ENCODE measurements around the gene DSCAML1.

DSCAML1 gene

GRCh38 chr11:117546431-117547194 lies 250.4 kb downstream of the DSCAML1 start:
- Mint-ChIP-seq H3K27ac (no peak overlapping the region), H3K36me3 (ENCODE audit: low read depth) (no peaks in the 10 kb centered on the region), H3K4me1 (ENCODE audit: low read depth) (no peaks in the 10 kb centered on the region), H3K27me3 (ENCODE audit: low read depth) (peaks cover 3% of the 10 kb centered on the region), H3K4me3 (no peak overlapping the region), H3K9me3 (no peaks in the 10 kb centered on the region)
- no peak for DNase-seq (ENCODE audit: low spot score)

- H3K4me1 Mint-ChIP-seq (ENCODE audit: low read depth), result no peaks in the 10 kb centered on the region
- no peak overlapping the region for H3K4me3 Mint-ChIP-seq
- no peaks in the 10 kb centered on the region for H3K27me3 Mint-ChIP-seq (ENCODE audit: low read depth)
- H3K36me3 Mint-ChIP-seq (ENCODE audit: low read depth), result no peaks in the 10 kb centered on the region
- no peak overlapping the region for H3K27ac Mint-ChIP-seq
- DNase-seq (ENCODE audit: low spot score), result no peak
- H3K9me3 Mint-ChIP-seq, result no peaks in the 10 kb centered on the region
These were observed 251.3 kb downstream of the DSCAML1 start for GRCh38 chr11:117545706-117546105.

GRCh38 chr11:117544130-117544800 lies 252.8 kb downstream of the DSCAML1 start:
- Mint-ChIP-seq H3K4me1 (ENCODE audit: low read depth) (no peaks in the 10 kb centered on the region), H3K9me3 (no peaks in the 10 kb centered on the region), H3K4me3 (no peak overlapping the region), H3K27me3 (ENCODE audit: low read depth) (no peaks in the 10 kb centered on the region), H3K27ac (no peak overlapping the region), H3K36me3 (ENCODE audit: low read depth) (no peaks in the 10 kb centered on the region)
- no peak for DNase-seq (ENCODE audit: low spot score)

GRCh38 chr11:117541211-117541610 lies 255.8 kb downstream of the DSCAML1 start:
- H3K27ac Mint-ChIP-seq, result no peak overlapping the region
- no peaks in the 10 kb centered on the region for H3K27me3 Mint-ChIP-seq (ENCODE audit: low read depth)
- no peak overlapping the region for H3K4me3 Mint-ChIP-seq
- DNase-seq (ENCODE audit: low spot score), result no peak
- H3K4me1 Mint-ChIP-seq (ENCODE audit: low read depth), result no peaks in the 10 kb centered on the region
- no peaks in the 10 kb centered on the region for H3K36me3 Mint-ChIP-seq (ENCODE audit: low read depth)
- H3K9me3 Mint-ChIP-seq, result no peaks in the 10 kb centered on the region

GRCh38 chr11:117538263-117539135 lies 258.5 kb downstream of the DSCAML1 start:
- Mint-ChIP-seq H3K4me1 (ENCODE audit: low read depth) (no peaks in the 10 kb centered on the region), H3K4me3 (no peak overlapping the region), H3K36me3 (ENCODE audit: low read depth) (no peaks in the 10 kb centered on the region), H3K9me3 (no peaks in the 10 kb centered on the region), H3K27ac (no peak overlapping the region), H3K27me3 (ENCODE audit: low read depth) (no peaks in the 10 kb centered on the region)
- DNase-seq (ENCODE audit: low spot score), result no peak

GRCh38 chr11:117535850-117536411 lies 261.1 kb downstream of the DSCAML1 start:
- H3K36me3 Mint-ChIP-seq (ENCODE audit: low read depth), result no peaks in the 10 kb centered on the region
- H3K4me1 Mint-ChIP-seq (ENCODE audit: low read depth), result no peaks in the 10 kb centered on the region
- H3K27me3 Mint-ChIP-seq (ENCODE audit: low read depth), result no peaks in the 10 kb centered on the region
- no peaks in the 10 kb centered on the region for H3K9me3 Mint-ChIP-seq
- no peak overlapping the region for H3K27ac Mint-ChIP-seq
- DNase-seq (ENCODE audit: low spot score), result no peak
- no peak overlapping the region for H3K4me3 Mint-ChIP-seq

- Mint-ChIP-seq H3K9me3 (no peaks in the 10 kb centered on the region), H3K4me3 (no peak overlapping the region), H3K36me3 (ENCODE audit: low read depth) (no peaks in the 10 kb centered on the region), H3K27me3 (ENCODE audit: low read depth) (no peaks in the 10 kb centered on the region), H3K27ac (no peak overlapping the region), H3K4me1 (ENCODE audit: low read depth) (no peaks in the 10 kb centered on the region)
- DNase-seq (ENCODE audit: low spot score), result no peak
These were observed 261.7 kb downstream of the DSCAML1 start for GRCh38 chr11:117535201-117535849.

- no peaks in the 10 kb centered on the region for H3K36me3 Mint-ChIP-seq (ENCODE audit: low read depth)
- H3K4me1 Mint-ChIP-seq (ENCODE audit: low read depth), result no peaks in the 10 kb centered on the region
- H3K27ac Mint-ChIP-seq, result no peak overlapping the region
- H3K27me3 Mint-ChIP-seq (ENCODE audit: low read depth), result peaks cover 3% of the 10 kb centered on the region
- H3K4me3 Mint-ChIP-seq, result no peak overlapping the region
- DNase-seq (ENCODE audit: low spot score), result no peak
- no peaks in the 10 kb centered on the region for H3K9me3 Mint-ChIP-seq
These were observed 264.4 kb downstream of the DSCAML1 start for GRCh38 chr11:117532568-117532967.

GRCh38 chr11:117529816-117530215 lies 267.2 kb downstream of the DSCAML1 start:
- Mint-ChIP-seq H3K4me3 (no peak overlapping the region), H3K27ac (no peak overlapping the region), H3K9me3 (no peaks in the 10 kb centered on the region), H3K36me3 (ENCODE audit: low read depth) (no peaks in the 10 kb centered on the region), H3K4me1 (ENCODE audit: low read depth) (no peaks in the 10 kb centered on the region), H3K27me3 (ENCODE audit: low read depth) (peaks cover 3% of the 10 kb centered on the region)
- no peak for DNase-seq (ENCODE audit: low spot score)

- no peak for DNase-seq (ENCODE audit: low spot score)
- Mint-ChIP-seq H3K9me3 (no peaks in the 10 kb centered on the region), H3K4me1 (ENCODE audit: low read depth) (no peaks in the 10 kb centered on the region), H3K36me3 (ENCODE audit: low read depth) (no peaks in the 10 kb centered on the region), H3K27me3 (ENCODE audit: low read depth) (peaks cover 3% of the 10 kb centered on the region), H3K27ac (no peak overlapping the region), H3K4me3 (no peak overlapping the region)
These were observed 268.8 kb downstream of the DSCAML1 start for GRCh38 chr11:117528097-117528721.

- H3K36me3 Mint-ChIP-seq (ENCODE audit: low read depth), result no peaks in the 10 kb centered on the region
- no peak for DNase-seq (ENCODE audit: low spot score)
- no peaks in the 10 kb centered on the region for H3K9me3 Mint-ChIP-seq
- H3K27ac Mint-ChIP-seq, result no peak overlapping the region
- no peak overlapping the region for H3K4me3 Mint-ChIP-seq
- peaks cover 3% of the 10 kb centered on the region for H3K27me3 Mint-ChIP-seq (ENCODE audit: low read depth)
- H3K4me1 Mint-ChIP-seq (ENCODE audit: low read depth), result no peaks in the 10 kb centered on the region
These were observed 269.7 kb downstream of the DSCAML1 start for GRCh38 chr11:117527271-117527670.

GRCh38 chr11:117525866-117526542 lies 271.0 kb downstream of the DSCAML1 start:
- Mint-ChIP-seq H3K27ac (no peak overlapping the region), H3K36me3 (ENCODE audit: low read depth) (no peaks in the 10 kb centered on the region), H3K4me3 (no peak overlapping the region), H3K9me3 (no peaks in the 10 kb centered on the region), H3K4me1 (ENCODE audit: low read depth) (no peaks in the 10 kb centered on the region), H3K27me3 (ENCODE audit: low read depth) (peaks cover 3% of the 10 kb centered on the region)
- no peak for DNase-seq (ENCODE audit: low spot score)
